Amygdala (tissue), 56 donors: ENCODE data around the gene DNAJC27.

ENCODE experiments used
- DNase-seq, 56 donors: peaks; one replicate each; lab custom pipeline; 2025; lab: John Stamatoyannopoulos, UW

Gene DNAJC27

GRCh38 chr2:24929230-24929629 is 42.5 kb downstream of the DNAJC27 start:
- DNase-seq: no peak

GRCh38 chr2:24928036-24928435 is 43.7 kb downstream of the DNAJC27 start:
- no peak for DNase-seq

GRCh38 chr2:24926602-24927252 is 45.0 kb downstream of the DNAJC27 start:
- DNase-seq: peak in 9 of 56 donors; percentile 16 to 42 (median 27)

- no peak for DNase-seq
These were observed 45.5 kb downstream of the DNAJC27 start for GRCh38 chr2:24926220-24926601.

- no peak for DNase-seq
These were observed 45.9 kb downstream of the DNAJC27 start for GRCh38 chr2:24925815-24926214.

- DNase-seq: no peak
These were observed 47.0 kb downstream of the DNAJC27 start for GRCh38 chr2:24924732-24925131.

- DNase-seq: no peak
These were observed 47.5 kb downstream of the DNAJC27 start for GRCh38 chr2:24924266-24924665.

GRCh38 chr2:24923106-24923505 is 48.6 kb downstream of the DNAJC27 start:
- DNase-seq: no peak

- DNase-seq: no peak
These were observed 49.2 kb downstream of the DNAJC27 start for GRCh38 chr2:24922556-24922955.

GRCh38 chr2:24920809-24921441 is 50.8 kb downstream of the DNAJC27 start:
- no peak for DNase-seq

GRCh38 chr2:24920098-24920808 is 51.5 kb downstream of the DNAJC27 start, which contains the start of gene ADCY3:
ADCY3 (minus strand) TSS chr2:24920237; CDS start chr2:24918987, 1,250 bp downstream.
- DNase-seq: peak in 33 of 56 donors; percentile 24 to 76 (median 46)

GRCh38 chr2:24919506-24920097 is 52.2 kb downstream of the DNAJC27 start:
- DNase-seq: peak in 2 of 56 donors; percentile 35 to 53

- no peak for DNase-seq
These were observed 52.7 kb downstream of the DNAJC27 start for GRCh38 chr2:24919037-24919505.

- no peak for DNase-seq
These were observed 53.3 kb downstream of the DNAJC27 start for GRCh38 chr2:24918326-24919036.

GRCh38 chr2:24917731-24918325 is 53.9 kb downstream of the DNAJC27 start:
- DNase-seq: no peak

GRCh38 chr2:24917086-24917485 is 54.7 kb downstream of the DNAJC27 start:
- DNase-seq: no peak

- DNase-seq: no peak
These were observed 56.0 kb downstream of the DNAJC27 start for GRCh38 chr2:24915796-24916195.

GRCh38 chr2:24915175-24915574 is 56.6 kb downstream of the DNAJC27 start:
- DNase-seq: no peak

GRCh38 chr2:24914713-24915112 is 57.0 kb downstream of the DNAJC27 start:
- DNase-seq: no peak

- peak in 11 of 56 donors; percentile 15 to 55 (median 27) for DNase-seq
These were observed 57.8 kb downstream of the DNAJC27 start for GRCh38 chr2:24913911-24914310.
